GM12878 (cell line): Measurements from ENCODE around the gene CCDC51. TPM values are rescaled to one million over a fixed set of nuclear protein-coding genes. Genes with fewer than 3 reads are reported as not detected.

Experiments used
- ASH2L ChIP-seq: fragments of 300-600, 200-600 bp; sonication (generic); IDR thresholded peaks from 2 replicates; pipeline ENCODE4 v1.6.1; 2017; ENCODE audit warnings: low read depth, mild to moderate bottlenecking, borderline replicate concordance
- BACH1 ChIP-seq: fragments of 450-650 bp; IDR thresholded peaks from 2 replicates; pipeline ENCODE4 v1.6.1; 2017; ENCODE audit warnings: mild to moderate bottlenecking, borderline replicate concordance
- BCL11A ChIP-seq: IDR thresholded peaks from 2 replicates; pipeline ENCODE4 v1.6.1; 2011; ENCODE audit warnings: low read depth, low read length
- EP300 ChIP-seq, 2 experiments: fragments of 150-350 bp in 1 of 2; IDR thresholded peaks; 2 replicates each; pipeline ENCODE4 v1.6.1; 2011 to 2012; ENCODE audit warnings: low read depth in 2 of 2, low read length in 2 of 2, borderline replicate concordance in 1 of 2, improper control_type of control experiment in 1 of 2, inconsistent platforms in 1 of 2; ENCODE audit not compliant: control insufficient read depth in 1 of 2
- ETV6 ChIP-seq, 2 experiments: fragments of 450-650 bp in 1 of 2; IDR thresholded peaks in 1 of 2; conservative IDR thresholded peaks in 1 of 2; 2 replicates each; pipeline ENCODE4 v1.6.1; 2014; ENCODE audit warnings: antibody characterized with exemption in 1 of 2, borderline replicate concordance in 1 of 2, low read depth in 1 of 2, mild to moderate bottlenecking in 1 of 2, moderate library complexity in 1 of 2
- GABPA ChIP-seq: IDR thresholded peaks from 2 replicates; pipeline ENCODE4 v1.6.1; 2014; ENCODE audit warnings: antibody characterized with exemption, low read depth, mild to moderate bottlenecking, inconsistent platforms
- MTA2 ChIP-seq: fragments of 450-650 bp; IDR thresholded peaks from 2 replicates; pipeline ENCODE4 v1.6.1; 2016; ENCODE audit warnings: low read depth, mild to moderate bottlenecking, moderate library complexity
- NFYA ChIP-seq: IDR thresholded peaks from 2 replicates; pipeline ENCODE4 v1.6.1; 2011; ENCODE audit warnings: low read depth, mild to moderate bottlenecking, low read length, improper control_type of control experiment, borderline replicate concordance
- NRF1 ChIP-seq: conservative IDR thresholded peaks from 2 replicates; pipeline ENCODE4 v1.6.1; 2011; ENCODE audit warnings: mild to moderate bottlenecking, low read depth, low read length, improper control_type of control experiment
- PAX8 ChIP-seq: fragments of 450-650 bp; IDR thresholded peaks from 2 replicates; pipeline ENCODE4 v1.6.1; 2017; ENCODE audit warnings: mild to moderate bottlenecking, moderate library complexity
- RAD51 ChIP-seq: fragments of 450-650 bp; IDR thresholded peaks from 2 replicates; pipeline ENCODE4 v1.6.1; 2016; ENCODE audit warnings: moderate library complexity, mild to moderate bottlenecking, inconsistent platforms
- RB1 ChIP-seq: fragments of 450-650 bp; formaldehyde crosslinking; IDR thresholded peaks from 2 replicates; pipeline ENCODE4 v1.6.1; 2017; ENCODE audit warnings: mild to moderate bottlenecking, borderline replicate concordance
- RBBP5 ChIP-seq: fragments of 200-600 bp; sonication (generic); conservative IDR thresholded peaks from 2 replicates; pipeline ENCODE4 v1.6.1; 2016
- TCF7 ChIP-seq: IDR thresholded peaks from 2 replicates; pipeline ENCODE4 v1.6.1; 2014; ENCODE audit warnings: antibody characterized with exemption, borderline replicate concordance
- ZNF274 ChIP-seq: IDR thresholded peaks from one replicate; pipeline ENCODE4 v1.8.0; 2011; ENCODE audit not compliant: insufficient read length, insufficient read depth
- ZNF384 ChIP-seq: IDR thresholded peaks from 2 replicates; pipeline ENCODE4 v1.6.1; 2012; ENCODE audit warnings: low read depth, mild to moderate bottlenecking, low read length, improper control_type of control experiment, borderline replicate concordance
- polyA plus RNA-seq, 11 experiments: library from polyadenylated mRNA; depleted of rRNA in 4 of 11; unstranded in 6 of 11; stranded (reverse) in 5 of 11; fragments of >200 nt; fragmentation: Nextera tagmentation in 4 of 11; fragmentation: Illumina TruSeq in 1 of 11; extraction: Ambion mirVana in 4 of 11; extraction: Trizol in 1 of 11; gene quantifications; 1 replicate in 1 of 11; 2 replicates in 10 of 11; pipeline versions ENCODE4 v1.2.1 to v1.2.3, GENCODE V29; 2011 to 2016; ENCODE audit warnings: inconsistent platforms in 2 of 11, missing spikeins in 2 of 11, low read depth in 1 of 11
- total RNA-seq, 4 experiments: library from RNA; depleted of rRNA in 3 of 4; stranded (reverse); fragments of >200 nt in 3 of 4; fragmentation: Illumina TruSeq in 1 of 4; extraction: Trizol in 1 of 4; gene quantifications; 2 replicates each; pipeline versions ENCODE4 v1.2.1 to v1.2.3, GENCODE V29; 2013 to 2021
- TF ChIP-seq, protein P1 (sequence below): IDR thresholded peaks from 2 replicates; pipeline ENCODE4 v1.6.1; 2012; ENCODE audit warnings: improper control_type of control experiment, low read depth, low read length; ENCODE audit not compliant: insufficient replicate concordance
- TF ChIP-seq, protein P2 (sequence below): IDR thresholded peaks from 2 replicates; pipeline ENCODE4 v1.6.1; 2011; ENCODE audit warnings: mild to moderate bottlenecking, low read depth, low read length, moderate library complexity; ENCODE audit not compliant: insufficient replicate concordance
- TF ChIP-seq, protein P3 (sequence below): IDR thresholded peaks from 2 replicates; pipeline ENCODE4 v1.6.1; 2011; ENCODE audit warnings: low read depth, mild to moderate bottlenecking, low read length, moderate library complexity, borderline replicate concordance; ENCODE audit errors: extremely low read depth

The CCDC51 gene
- total and polyA plus RNA-seq, 10 of the 15 experiments (the other 5 are each of a cell fraction or from before 2014, with no cell fraction given): 10.6 to 54.9 (median 28.5) TPM

DNA sequence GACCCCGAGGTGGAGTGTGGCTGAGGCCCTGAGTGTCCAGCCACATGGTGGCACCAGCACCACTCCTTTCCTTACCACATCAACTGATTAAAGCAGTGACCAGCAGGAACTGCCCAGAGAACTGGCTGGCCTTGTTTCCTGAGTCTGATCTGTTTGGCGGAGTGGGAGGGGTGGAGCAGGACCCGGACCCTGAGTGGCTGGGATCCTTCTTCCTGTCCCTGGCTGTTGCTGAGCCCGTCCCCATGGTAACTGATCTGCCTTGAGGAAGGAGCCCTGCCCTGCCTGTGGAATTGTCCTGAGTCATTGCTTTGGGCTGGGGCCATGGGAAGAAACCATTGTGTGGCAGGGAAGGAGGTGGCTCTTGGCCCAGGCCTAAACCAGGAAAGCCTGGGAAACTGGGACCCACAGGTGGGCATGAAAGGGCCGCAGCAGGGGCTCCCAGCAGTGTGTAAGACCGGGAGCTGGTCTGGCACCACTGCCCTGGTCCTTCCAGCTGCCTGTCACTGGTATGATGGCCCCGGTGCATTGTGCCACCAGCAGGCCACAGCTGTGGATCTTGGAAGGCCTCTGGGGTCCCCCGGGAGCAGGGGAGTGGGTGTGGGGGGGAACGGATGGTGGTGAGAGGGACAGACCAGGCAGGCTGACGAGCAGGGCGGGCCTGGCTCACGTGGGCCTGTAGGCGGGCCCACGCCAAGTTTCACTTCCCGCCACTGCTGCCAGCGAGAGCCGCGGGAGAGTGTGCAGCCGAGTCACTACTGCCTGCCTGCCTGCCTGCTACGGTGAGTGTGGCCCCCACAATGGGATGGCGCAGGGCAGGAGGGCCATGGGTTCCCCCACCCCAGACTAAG lies 25.8 kb upstream of the CCDC51 start (continued):
- TF ChIP-seq, protein P1, sequence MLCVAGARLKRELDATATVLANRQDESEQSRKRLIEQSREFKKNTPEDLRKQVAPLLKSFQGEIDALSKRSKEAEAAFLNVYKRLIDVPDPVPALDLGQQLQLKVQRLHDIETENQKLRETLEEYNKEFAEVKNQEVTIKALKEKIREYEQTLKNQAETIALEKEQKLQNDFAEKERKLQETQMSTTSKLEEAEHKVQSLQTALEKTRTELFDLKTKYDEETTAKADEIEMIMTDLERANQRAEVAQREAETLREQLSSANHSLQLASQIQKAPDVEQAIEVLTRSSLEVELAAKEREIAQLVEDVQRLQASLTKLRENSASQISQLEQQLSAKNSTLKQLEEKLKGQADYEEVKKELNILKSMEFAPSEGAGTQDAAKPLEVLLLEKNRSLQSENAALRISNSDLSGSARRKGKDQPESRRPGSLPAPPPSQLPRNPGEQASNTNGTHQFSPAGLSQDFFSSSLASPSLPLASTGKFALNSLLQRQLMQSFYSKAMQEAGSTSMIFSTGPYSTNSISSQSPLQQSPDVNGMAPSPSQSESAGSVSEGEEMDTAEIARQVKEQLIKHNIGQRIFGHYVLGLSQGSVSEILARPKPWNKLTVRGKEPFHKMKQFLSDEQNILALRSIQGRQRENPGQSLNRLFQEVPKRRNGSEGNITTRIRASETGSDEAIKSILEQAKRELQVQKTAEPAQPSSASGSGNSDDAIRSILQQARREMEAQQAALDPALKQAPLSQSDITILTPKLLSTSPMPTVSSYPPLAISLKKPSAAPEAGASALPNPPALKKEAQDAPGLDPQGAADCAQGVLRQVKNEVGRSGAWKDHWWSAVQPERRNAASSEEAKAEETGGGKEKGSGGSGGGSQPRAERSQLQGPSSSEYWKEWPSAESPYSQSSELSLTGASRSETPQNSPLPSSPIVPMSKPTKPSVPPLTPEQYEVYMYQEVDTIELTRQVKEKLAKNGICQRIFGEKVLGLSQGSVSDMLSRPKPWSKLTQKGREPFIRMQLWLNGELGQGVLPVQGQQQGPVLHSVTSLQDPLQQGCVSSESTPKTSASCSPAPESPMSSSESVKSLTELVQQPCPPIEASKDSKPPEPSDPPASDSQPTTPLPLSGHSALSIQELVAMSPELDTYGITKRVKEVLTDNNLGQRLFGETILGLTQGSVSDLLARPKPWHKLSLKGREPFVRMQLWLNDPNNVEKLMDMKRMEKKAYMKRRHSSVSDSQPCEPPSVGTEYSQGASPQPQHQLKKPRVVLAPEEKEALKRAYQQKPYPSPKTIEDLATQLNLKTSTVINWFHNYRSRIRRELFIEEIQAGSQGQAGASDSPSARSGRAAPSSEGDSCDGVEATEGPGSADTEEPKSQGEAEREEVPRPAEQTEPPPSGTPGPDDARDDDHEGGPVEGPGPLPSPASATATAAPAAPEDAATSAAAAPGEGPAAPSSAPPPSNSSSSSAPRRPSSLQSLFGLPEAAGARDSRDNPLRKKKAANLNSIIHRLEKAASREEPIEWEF: no peak
- TF ChIP-seq RAD51 (peak; percentile 84), ZNF274 (no peak), TCF7 (no peak), NFYA (no peak), BCL11A (0 out of 2 replicates have a peak, but pooled peaks have one; percentile 18), RB1 (peak; percentile 89), ASH2L (no peak), ZNF384 (no peak), EP300 (IDR thresholded peaks at IDR 0.05; ENCODE audit: borderline replicate concordance in 1 of 2, control insufficient read depth in 1 of 2, low read depth in 2 of 2, low read length in 2 of 2) (no peak), BACH1 (peak; percentile 90; the same call in 1 of the 2 replicates), GABPA (no peak), PAX8 (no peak), RBBP5 (no peak), MTA2 (no peak; the same call in 1 of the 2 replicates), NRF1 (no peak), ETV6 (conservative IDR thresholded peaks at IDR 0.05 in 1 of 2, IDR thresholded peaks at IDR 0.05 in 1 of 2; ENCODE audit: borderline replicate concordance in 1 of 2, low read depth in 1 of 2) (no peak)
- TF ChIP-seq, protein P2, sequence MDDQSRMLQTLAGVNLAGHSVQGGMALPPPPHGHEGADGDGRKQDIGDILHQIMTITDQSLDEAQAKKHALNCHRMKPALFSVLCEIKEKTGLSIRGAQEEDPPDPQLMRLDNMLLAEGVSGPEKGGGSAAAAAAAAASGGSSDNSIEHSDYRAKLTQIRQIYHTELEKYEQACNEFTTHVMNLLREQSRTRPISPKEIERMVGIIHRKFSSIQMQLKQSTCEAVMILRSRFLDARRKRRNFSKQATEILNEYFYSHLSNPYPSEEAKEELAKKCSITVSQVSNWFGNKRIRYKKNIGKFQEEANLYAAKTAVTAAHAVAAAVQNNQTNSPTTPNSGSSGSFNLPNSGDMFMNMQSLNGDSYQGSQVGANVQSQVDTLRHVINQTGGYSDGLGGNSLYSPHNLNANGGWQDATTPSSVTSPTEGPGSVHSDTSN: peak; percentile 42
- TF ChIP-seq, protein P3, sequence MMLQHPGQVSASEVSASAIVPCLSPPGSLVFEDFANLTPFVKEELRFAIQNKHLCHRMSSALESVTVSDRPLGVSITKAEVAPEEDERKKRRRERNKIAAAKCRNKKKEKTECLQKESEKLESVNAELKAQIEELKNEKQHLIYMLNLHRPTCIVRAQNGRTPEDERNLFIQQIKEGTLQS: peak; percentile 43; the same call in 1 of the 2 replicates
